Muscle layer of colon (tissue), 2 donors: ENCODE results near the gene DCC.

Source experiments
- H3K27ac ChIP-seq: one replicate; pipeline ENCODE4 v1.7.0; 2013; ENCODE audit warnings: low read depth, mild to moderate bottlenecking, low read length, moderate library complexity
- H3K27me3 ChIP-seq, 2 donors: one replicate each; pipeline ENCODE4 v1.7.0; 2013; ENCODE audit warnings: low read length in 2 of 2, mild to moderate bottlenecking in 2 of 2; ENCODE audit not compliant: insufficient read depth in 2 of 2, control insufficient read depth in 1 of 2
- H3K36me3 ChIP-seq: one replicate; pipeline ENCODE4 v1.7.0; 2013; ENCODE audit warnings: mild to moderate bottlenecking, low read length; ENCODE audit not compliant: insufficient read depth
- H3K4me1 ChIP-seq: one replicate; pipeline ENCODE4 v1.7.0; 2013; ENCODE audit warnings: mild to moderate bottlenecking, low read length; ENCODE audit not compliant: insufficient read depth
- H3K4me3 ChIP-seq, 2 donors: one replicate each; pipeline ENCODE4 v1.7.0; 2013; ENCODE audit warnings: low read length in 2 of 2, low read depth in 1 of 2, mild to moderate bottlenecking in 1 of 2, moderate library complexity in 1 of 2
- H3K9ac ChIP-seq: one replicate; pipeline ENCODE4 v1.7.0; 2013; ENCODE audit warnings: low read length
- H3K9me3 ChIP-seq: one replicate; pipeline ENCODE4 v1.7.0; 2013; ENCODE audit warnings: mild to moderate bottlenecking, low read length
- donor health status: abdominal sarcoma.
- donor health status: Adenocarcinoma of cecum.

DCC gene

GRCh38 chr18:52462853-52463252, 122.9 kb downstream of the DCC start:
- H3K4me1 ChIP-seq = no peaks in the 10 kb centered on the region
- no peaks in the 10 kb centered on the region for H3K36me3 ChIP-seq
- no peaks in the 10 kb centered on the region for H3K27me3 ChIP-seq
- no peak overlapping the region for H3K4me3 ChIP-seq
- no peak overlapping the region for H3K27ac ChIP-seq
- no peak overlapping the region for H3K9ac ChIP-seq
- no peaks in the 10 kb centered on the region for H3K9me3 ChIP-seq

- H3K4me3 ChIP-seq = no peak overlapping the region
- no peaks in the 10 kb centered on the region for H3K36me3 ChIP-seq
- H3K27me3 ChIP-seq = no peaks in the 10 kb centered on the region
- H3K9me3 ChIP-seq = no peaks in the 10 kb centered on the region
- H3K9ac ChIP-seq = no peak overlapping the region
- no peaks in the 10 kb centered on the region for H3K4me1 ChIP-seq
- no peak overlapping the region for H3K27ac ChIP-seq
Observed at GRCh38 chr18:52465391-52465790, 125.4 kb downstream of the DCC start.

- H3K4me3 ChIP-seq = no peak overlapping the region
- no peaks in the 10 kb centered on the region for H3K36me3 ChIP-seq
- no peak overlapping the region for H3K27ac ChIP-seq
- H3K9me3 ChIP-seq = no peaks in the 10 kb centered on the region
- no peaks in the 10 kb centered on the region for H3K4me1 ChIP-seq
- no peaks in the 10 kb centered on the region for H3K27me3 ChIP-seq
- no peak overlapping the region for H3K9ac ChIP-seq
Observed at GRCh38 chr18:52468496-52468895, 128.5 kb downstream of the DCC start.

GRCh38 chr18:52475325-52475724, 135.3 kb downstream of the DCC start:
- no peaks in the 10 kb centered on the region for H3K9me3 ChIP-seq
- H3K27me3 ChIP-seq = no peaks in the 10 kb centered on the region
- no peaks in the 10 kb centered on the region for H3K4me1 ChIP-seq
- H3K9ac ChIP-seq = no peak overlapping the region
- H3K4me3 ChIP-seq = no peak overlapping the region
- H3K27ac ChIP-seq = no peak overlapping the region
- no peaks in the 10 kb centered on the region for H3K36me3 ChIP-seq

GRCh38 chr18:52481116-52481515, 141.1 kb downstream of the DCC start:
- Histone ChIP-seq H3K4me1 (no peaks in the 10 kb centered on the region), H3K9ac (no peak overlapping the region), H3K36me3 (no peaks in the 10 kb centered on the region), H3K4me3 (no peak overlapping the region), H3K9me3 (no peaks in the 10 kb centered on the region), H3K27ac (no peak overlapping the region), H3K27me3 (no peaks in the 10 kb centered on the region)

- Histone ChIP-seq H3K9ac (no peak overlapping the region), H3K9me3 (no peaks in the 10 kb centered on the region), H3K4me1 (no peaks in the 10 kb centered on the region), H3K36me3 (no peaks in the 10 kb centered on the region), H3K4me3 (no peak overlapping the region), H3K27ac (no peak overlapping the region), H3K27me3 (no peaks in the 10 kb centered on the region)
Observed at GRCh38 chr18:52484977-52485376, 145.0 kb downstream of the DCC start.

- Histone ChIP-seq H3K4me3 (no peak overlapping the region), H3K36me3 (no peaks in the 10 kb centered on the region), H3K9ac (no peak overlapping the region), H3K27me3 (no peaks in the 10 kb centered on the region), H3K4me1 (no peaks in the 10 kb centered on the region), H3K27ac (no peak overlapping the region), H3K9me3 (no peaks in the 10 kb centered on the region)
Observed at GRCh38 chr18:52486052-52486451, 146.1 kb downstream of the DCC start.

GRCh38 chr18:52489396-52490306, 149.7 kb downstream of the DCC start:
- Histone ChIP-seq H3K9ac (no peak overlapping the region), H3K27me3 (no peaks in the 10 kb centered on the region), H3K4me3 (no peak overlapping the region), H3K4me1 (no peaks in the 10 kb centered on the region), H3K27ac (no peak overlapping the region), H3K36me3 (no peaks in the 10 kb centered on the region), H3K9me3 (no peaks in the 10 kb centered on the region)

GRCh38 chr18:52496426-52496825, 156.4 kb downstream of the DCC start:
- Histone ChIP-seq H3K27ac (no peak overlapping the region), H3K9me3 (no peaks in the 10 kb centered on the region), H3K27me3 (no peaks in the 10 kb centered on the region), H3K4me3 (no peak overlapping the region), H3K36me3 (no peaks in the 10 kb centered on the region), H3K4me1 (no peaks in the 10 kb centered on the region), H3K9ac (no peak overlapping the region)

GRCh38 chr18:52499016-52499415, 159.0 kb downstream of the DCC start:
- Histone ChIP-seq H3K4me1 (no peaks in the 10 kb centered on the region), H3K27ac (no peak overlapping the region), H3K36me3 (no peaks in the 10 kb centered on the region), H3K9me3 (no peaks in the 10 kb centered on the region), H3K27me3 (no peaks in the 10 kb centered on the region), H3K4me3 (no peak overlapping the region), H3K9ac (no peak overlapping the region)

GRCh38 chr18:52499644-52500043, 159.6 kb downstream of the DCC start:
- Histone ChIP-seq H3K9me3 (no peaks in the 10 kb centered on the region), H3K9ac (no peak overlapping the region), H3K27ac (no peak overlapping the region), H3K4me3 (no peak overlapping the region), H3K36me3 (no peaks in the 10 kb centered on the region), H3K4me1 (no peaks in the 10 kb centered on the region), H3K27me3 (no peaks in the 10 kb centered on the region)

- no peaks in the 10 kb centered on the region for H3K27me3 ChIP-seq
- H3K4me3 ChIP-seq = no peak overlapping the region
- H3K36me3 ChIP-seq = no peaks in the 10 kb centered on the region
- no peak overlapping the region for H3K9ac ChIP-seq
- no peaks in the 10 kb centered on the region for H3K9me3 ChIP-seq
- H3K4me1 ChIP-seq = no peaks in the 10 kb centered on the region
- H3K27ac ChIP-seq = no peak overlapping the region
Observed at GRCh38 chr18:52504589-52504988, 164.6 kb downstream of the DCC start.
